PC-3 (cell line): Measurements from ENCODE around the gene GRIK1. TPM values are rescaled to one million over a fixed set of nuclear protein-coding genes. Genes with fewer than 3 reads are reported as not detected.

Experiments used
- ATAC-seq: fragments of 200-7000 bp; cut with Tn5 transposase; 2 replicates; pipeline ENCODE4 v1.9.1; 2020; ENCODE audit warnings: mild to moderate bottlenecking, moderate library complexity
- BruUV-seq: library from RNA; stranded (reverse); fragments of 400-500 nt; replicated peaks from 2 replicates; lab custom pipeline; 2021; lab: Mats Ljungman, UMichigan
- CTCF ChIA-PET: fragments of 300-600 bp; sonication (Branson Sonifier 250); formaldehyde crosslinking; loops from one replicate; lab custom pipeline; 2022; ENCODE audit warnings: antibody characterized with exemption; lab: Charles Lee
- POLR2A ChIA-PET: fragments of 300-600 bp; sonication (Branson Sonifier 250); formaldehyde crosslinking; loops from one replicate; lab custom pipeline; 2022; ENCODE audit warnings: antibody characterized with exemption; ENCODE audit not compliant: unreplicated experiment; lab: Charles Lee
- DNase-seq: peaks from one replicate; pipeline ENCODE4 v3.0.0-alpha.2; 2015
- H2AFZ ChIP-seq: fragments of 300-600 bp; sonication (generic); 2 replicates; pipeline ENCODE4 v1.6.0; 2016; ENCODE audit warnings: antibody characterized with exemption, low read length
- H3F3A ChIP-seq: fragments of 300-600 bp; sonication (generic); one replicate; pipeline ENCODE4 v1.6.0; 2017; ENCODE audit warnings: antibody characterized with exemption, low read length, control low read depth, mild to moderate bottlenecking; ENCODE audit not compliant: unreplicated experiment
- H3K27ac ChIP-seq: fragments of 300-600 bp; sonication (generic); 2 replicates; pipeline ENCODE4 v1.5.1; 2016; ENCODE audit warnings: mild to moderate bottlenecking, low read length
- H3K27me3 ChIP-seq: fragments of 300-600 bp; sonication (generic); 2 replicates; pipeline ENCODE4 v1.6.1; 2016; ENCODE audit warnings: low read length, mixed read lengths
- H3K36me3 ChIP-seq: fragments of 300-600 bp; sonication (generic); 2 replicates; pipeline ENCODE4 v1.6.1; 2016; ENCODE audit warnings: low read depth, mixed run types, low read length, mixed read lengths
- H3K4me1 ChIP-seq: fragments of 300-600 bp; sonication (generic); 2 replicates; pipeline ENCODE4 v1.5.1; 2016; ENCODE audit warnings: low read length; ENCODE audit not compliant: insufficient read depth
- H3K4me2 ChIP-seq: fragments of 300-600 bp; sonication (generic); 2 replicates; pipeline ENCODE4 v1.6.0; 2016; ENCODE audit warnings: low read length
- H3K4me3 ChIP-seq: fragments of 300-600 bp; sonication (generic); 2 replicates; pipeline ENCODE4 v1.5.1; 2016; ENCODE audit warnings: mild to moderate bottlenecking, low read length, mixed read lengths
- H3K79me2 ChIP-seq: fragments of 300-600 bp; sonication (generic); 2 replicates; pipeline ENCODE4 v1.6.1; 2017; ENCODE audit warnings: low read length, mixed read lengths
- H3K9ac ChIP-seq: fragments of 300-600 bp; sonication (generic); 2 replicates; pipeline ENCODE4 v1.6.0; 2016; ENCODE audit warnings: mild to moderate bottlenecking, low read length
- H3K9me2 ChIP-seq: fragments of 300-600 bp; sonication (generic); replicated peaks from 2 replicates; pipeline ENCODE4 v1.6.1; 2016; ENCODE audit warnings: mixed run types, low read length, mixed read lengths
- H3K9me3 ChIP-seq: fragments of 300-600 bp; sonication (generic); 2 replicates; pipeline ENCODE4 v1.6.1; 2016; ENCODE audit warnings: low read length, mixed read lengths
- H4K20me1 ChIP-seq: fragments of 300-600 bp; sonication (generic); 2 replicates; pipeline ENCODE4 v1.6.1; 2016; ENCODE audit warnings: low read length, mixed read lengths
- EZH2 ChIP-seq: fragments of 300-600 bp; sonication (generic); IDR thresholded peaks from one replicate; pipeline ENCODE4 v1.6.1; 2017; ENCODE audit warnings: antibody characterized with exemption, mild to moderate bottlenecking, low read length; ENCODE audit not compliant: unreplicated experiment
- EZH2phosphoT487 ChIP-seq: fragments of 300-600 bp; sonication (generic); IDR thresholded peaks from 2 replicates; pipeline ENCODE4 v1.6.1; 2018; ENCODE audit warnings: mild to moderate bottlenecking, antibody characterized with exemption, low read length, borderline replicate concordance
- intact Hi-C: fragments of 100-400 bp; cut with micrococcal nuclease; formaldehyde crosslinking; loops from 2 replicates; pipeline ENCODE4 v1.9.0; 2023
- total RNA-seq: library from RNA; depleted of rRNA; stranded (reverse); fragments of >200 nt; gene quantifications from 2 replicates; pipeline ENCODE4 v1.2.3, GENCODE V29; 2014
- TF ChIP-seq, protein P1 (sequence below): fragments of 300-600 bp; sonication (generic); conservative IDR thresholded peaks from 2 replicates; pipeline ENCODE4 v1.5.1; 2017; ENCODE audit warnings: antibody characterized with exemption, low read depth, mild to moderate bottlenecking, low read length

Gene GRIK1
- total RNA-seq, 1 experiment from 2014 or later, result not detected

DNA sequence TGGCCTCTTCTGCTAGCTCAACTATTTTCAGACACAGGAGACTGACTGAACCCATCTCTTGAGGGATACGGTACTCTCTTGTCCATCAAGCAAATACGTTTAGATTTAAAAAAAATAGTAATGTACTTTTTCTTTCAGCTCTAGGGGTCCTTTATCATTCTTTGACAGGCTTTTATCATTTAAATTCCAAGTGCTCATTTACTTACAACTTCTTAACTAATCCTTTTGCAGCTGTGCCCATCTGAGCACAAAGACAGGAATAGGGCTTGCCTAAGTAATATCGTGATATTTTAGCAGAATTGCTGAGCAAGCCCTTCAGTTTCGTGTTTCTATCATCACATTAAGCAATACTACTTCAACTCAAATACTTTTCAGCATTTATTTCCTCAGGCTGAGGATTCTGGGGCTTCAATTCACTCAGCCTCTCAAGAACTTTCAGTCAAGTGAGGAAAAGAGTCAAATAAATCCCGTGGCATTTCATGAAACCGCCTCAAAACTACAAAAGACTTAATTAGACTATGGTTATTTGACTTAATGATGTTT lies 323.5 kb downstream of the GRIK1 start:
- Histone ChIP-seq H4K20me1 (no peaks in the 10 kb centered on the region), H2AFZ (no peak overlapping the region), H3K9me3 (no peaks in the 10 kb centered on the region), H3K36me3 (no peaks in the 10 kb centered on the region), H3K4me1 (no peaks in the 10 kb centered on the region), H3K79me2 (no peaks in the 10 kb centered on the region), H3K27me3 (peaks cover 23% of the 10 kb centered on the region), H3K27ac (no peak overlapping the region), H3F3A (no peaks in the 10 kb centered on the region), H3K9me2 (no peaks in the 10 kb centered on the region), H3K9ac (no peak overlapping the region), H3K4me2 (no peak overlapping the region), H3K4me3 (no peak overlapping the region)
- no peak for TF ChIP-seq EZH2phosphoT487
- TF ChIP-seq, protein P1, sequence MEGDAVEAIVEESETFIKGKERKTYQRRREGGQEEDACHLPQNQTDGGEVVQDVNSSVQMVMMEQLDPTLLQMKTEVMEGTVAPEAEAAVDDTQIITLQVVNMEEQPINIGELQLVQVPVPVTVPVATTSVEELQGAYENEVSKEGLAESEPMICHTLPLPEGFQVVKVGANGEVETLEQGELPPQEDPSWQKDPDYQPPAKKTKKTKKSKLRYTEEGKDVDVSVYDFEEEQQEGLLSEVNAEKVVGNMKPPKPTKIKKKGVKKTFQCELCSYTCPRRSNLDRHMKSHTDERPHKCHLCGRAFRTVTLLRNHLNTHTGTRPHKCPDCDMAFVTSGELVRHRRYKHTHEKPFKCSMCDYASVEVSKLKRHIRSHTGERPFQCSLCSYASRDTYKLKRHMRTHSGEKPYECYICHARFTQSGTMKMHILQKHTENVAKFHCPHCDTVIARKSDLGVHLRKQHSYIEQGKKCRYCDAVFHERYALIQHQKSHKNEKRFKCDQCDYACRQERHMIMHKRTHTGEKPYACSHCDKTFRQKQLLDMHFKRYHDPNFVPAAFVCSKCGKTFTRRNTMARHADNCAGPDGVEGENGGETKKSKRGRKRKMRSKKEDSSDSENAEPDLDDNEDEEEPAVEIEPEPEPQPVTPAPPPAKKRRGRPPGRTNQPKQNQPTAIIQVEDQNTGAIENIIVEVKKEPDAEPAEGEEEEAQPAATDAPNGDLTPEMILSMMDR, result no peak
- TF ChIP-seq EZH2, result no peak
- no peak for DNase-seq
- CTCF ChIA-PET, result no interaction called here
- no peak for ATAC-seq
- POLR2A ChIA-PET, result no interaction called here
- no TSS peak for BruUV-seq
- intact Hi-C loops, result no loop called here

DNA sequence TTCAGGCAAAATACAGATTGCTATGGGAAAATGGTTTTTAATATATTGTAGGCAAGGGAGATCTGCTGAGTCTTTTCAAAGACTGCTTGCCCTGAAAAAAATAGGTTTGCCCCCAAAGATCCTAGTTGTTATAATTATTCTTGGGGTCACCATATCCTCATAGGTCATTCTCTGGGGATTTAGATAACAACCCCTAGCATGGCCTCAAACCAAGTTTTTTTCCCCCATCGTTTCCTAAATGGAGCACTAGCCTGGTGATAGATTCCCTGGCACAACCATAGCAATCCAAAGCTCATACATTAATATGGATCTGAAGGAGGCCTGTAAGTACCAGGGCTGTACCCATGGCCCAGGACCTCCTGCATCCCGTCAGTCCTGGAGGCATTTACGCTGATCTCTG lies 325.9 kb downstream of the GRIK1 start:
- no peaks in the 10 kb centered on the region for H3F3A ChIP-seq
- DNase-seq (no peak), ATAC-seq (no peak)
- no TSS peak for BruUV-seq
- no peak overlapping the region for H2AFZ ChIP-seq
- H3K27ac ChIP-seq, result no peak overlapping the region
- no peaks in the 10 kb centered on the region for H3K4me1 ChIP-seq
- no peak overlapping the region for H3K4me3 ChIP-seq
- H3K79me2 ChIP-seq, result no peaks in the 10 kb centered on the region
- H3K9me2 ChIP-seq, result no peaks in the 10 kb centered on the region
- intact Hi-C loops, result no loop called here
- peaks cover 25% of the 10 kb centered on the region for H3K27me3 ChIP-seq
- H3K9me3 ChIP-seq, result no peaks in the 10 kb centered on the region
- ChIA-PET POLR2A (no interaction called here), CTCF (no interaction called here)
- no peak overlapping the region for H3K9ac ChIP-seq
- TF ChIP-seq EZH2 (no peak), EZH2phosphoT487 (no peak)
- TF ChIP-seq, protein P1, result no peak
- H3K4me2 ChIP-seq, result no peak overlapping the region
- no peaks in the 10 kb centered on the region for H3K36me3 ChIP-seq
- no peaks in the 10 kb centered on the region for H4K20me1 ChIP-seq

- TF ChIP-seq EZH2phosphoT487 (no peak), EZH2 (no peak)
- TF ChIP-seq, protein P1, result no peak
- ChIA-PET POLR2A (no interaction called here), CTCF (no interaction called here)
- Histone ChIP-seq H3K36me3 (no peaks in the 10 kb centered on the region), H3F3A (no peaks in the 10 kb centered on the region), H3K79me2 (no peaks in the 10 kb centered on the region), H3K9me3 (no peaks in the 10 kb centered on the region), H3K9me2 (no peaks in the 10 kb centered on the region), H3K4me1 (no peaks in the 10 kb centered on the region), H3K9ac (no peak overlapping the region), H4K20me1 (no peaks in the 10 kb centered on the region), H3K27ac (no peak overlapping the region), H2AFZ (no peak overlapping the region), H3K4me2 (no peak overlapping the region), H3K27me3 (peaks cover 25% of the 10 kb centered on the region), H3K4me3 (no peak overlapping the region)
- intact Hi-C loops, result no loop called here
- DNase-seq, result no peak
- BruUV-seq, result no TSS peak
- no peak for ATAC-seq
These were observed 326.8 kb downstream of the GRIK1 start for GRCh38 chr21:29613021-29613420.
